HG02981 (cell line): ENCODE results near the gene SLC12A5.
"Not testable (repeated sequence)": the region's sequence is repeated elsewhere in the genome, so short reads cannot be mapped to it uniquely, and the experiment has no call there.

Experiments
- ATAC-seq: cut with Tn5 transposase; IDR thresholded peaks from one replicate; pipeline ENCODE4 v1.9.1; 2021; ENCODE audit warnings: mild to moderate bottlenecking, moderate library complexity; ENCODE audit not compliant: unreplicated experiment

Gene SLC12A5

GRCh38 chr20:46028772-46029371, at the start of gene SLC12A5:
Gene SLC12A5, plus strand, starts transcription at chr20:46029215. Its CDS starts 130 bp downstream, at chr20:46029345.
- ATAC-seq, result no peak

- no peak for ATAC-seq
Observed at GRCh38 chr20:45981261-45981660, 47.8 kb upstream of the SLC12A5 start.

- no peak for ATAC-seq
Observed at GRCh38 chr20:45983279-45983743, 45.7 kb upstream of the SLC12A5 start.

GRCh38 chr20:45985573-45985972, 43.4 kb upstream of the SLC12A5 start:
- no peak for ATAC-seq

GRCh38 chr20:45987108-45987780, 41.8 kb upstream of the SLC12A5 start:
- no peak for ATAC-seq

- ATAC-seq, result not testable (repeated sequence)
Observed at GRCh38 chr20:45988830-45989229, 40.2 kb upstream of the SLC12A5 start.

GRCh38 chr20:45991616-45992015, 37.4 kb upstream of the SLC12A5 start:
- ATAC-seq, result no peak

- ATAC-seq, result no peak
Observed at GRCh38 chr20:45993197-45993951, 35.6 kb upstream of the SLC12A5 start.

GRCh38 chr20:45994761-45995493, 34.1 kb upstream of the SLC12A5 start:
- ATAC-seq, result no peak

- not testable (repeated sequence) for ATAC-seq
Observed at GRCh38 chr20:45995495-45996097, 33.4 kb upstream of the SLC12A5 start.

GRCh38 chr20:45997187-45997586, 31.8 kb upstream of the SLC12A5 start:
- ATAC-seq, result no peak

- no peak for ATAC-seq
Observed at GRCh38 chr20:45998337-45998736, 30.7 kb upstream of the SLC12A5 start.

- ATAC-seq, result no peak
Observed at GRCh38 chr20:45998761-45999160, 30.3 kb upstream of the SLC12A5 start.

GRCh38 chr20:45999557-46000261, 29.3 kb upstream of the SLC12A5 start:
- no peak for ATAC-seq

GRCh38 chr20:46000262-46000996, 28.6 kb upstream of the SLC12A5 start:
- no peak for ATAC-seq

- ATAC-seq, result no peak
Observed at GRCh38 chr20:46001498-46001897, 27.5 kb upstream of the SLC12A5 start.

- ATAC-seq, result no peak
Observed at GRCh38 chr20:46002008-46002407, 27.0 kb upstream of the SLC12A5 start.

- no peak for ATAC-seq
Observed at GRCh38 chr20:46004187-46004586, 24.8 kb upstream of the SLC12A5 start.

- no peak for ATAC-seq
Observed at GRCh38 chr20:46004889-46005473, 24.0 kb upstream of the SLC12A5 start.
